SJSA1 (cell line): ENCODE data around the gene CCHCR1. TPM values are rescaled to one million over a fixed set of nuclear protein-coding genes. Genes with fewer than 3 reads are reported as not detected.
A peak's percentile ranks its signal among the peaks of the same experiment; 100 is the strongest.

ENCODE experiments used
- DNase-seq, 2 experiments: peaks; one replicate each; pipeline ENCODE4 v3.0.0-alpha.2; 2015 to 2020; ENCODE audit warnings: low spot score in 2 of 2, low read depth in 1 of 2
- H3K27ac ChIP-seq: fragments of 250-450 bp; sonication (Bioruptor Pico); 2 replicates; pipeline ENCODE4 v1.5.1; 2020; ENCODE audit warnings: mild to moderate bottlenecking, moderate library complexity
- H3K27me3 ChIP-seq: fragments of 250-450 bp; sonication (Bioruptor Pico); replicated peaks from 2 replicates; pipeline ENCODE4 v1.5.1; 2020; ENCODE audit warnings: mild to moderate bottlenecking, moderate library complexity
- H3K36me3 ChIP-seq: fragments of 250-450 bp; sonication (Bioruptor Pico); 2 replicates; pipeline ENCODE4 v1.5.1; 2020; ENCODE audit warnings: mild to moderate bottlenecking
- H3K4me1 ChIP-seq: fragments of 250-450 bp; sonication (Bioruptor Pico); replicated peaks from 2 replicates; pipeline ENCODE4 v1.6.1; 2021; ENCODE audit warnings: mild to moderate bottlenecking
- H3K4me3 ChIP-seq: fragments of 250-450 bp; sonication (Bioruptor Pico); 2 replicates; pipeline ENCODE4 v1.5.1; 2020; ENCODE audit warnings: mild to moderate bottlenecking
- H3K9me3 ChIP-seq: fragments of 250-450 bp; sonication (Bioruptor Pico); replicated peaks from 2 replicates; pipeline ENCODE4 v1.5.1; 2020; ENCODE audit warnings: mild to moderate bottlenecking
- total RNA-seq: library from RNA; depleted of rRNA; stranded (reverse); fragments of >200 nt; shearing (Covaris generic); gene quantifications from 2 replicates; pipeline ENCODE4 v1.2.3, GENCODE V29; 2014; rRNA removed

The CCHCR1 gene
- total RNA-seq, 1 experiment from 2014 or later: 39.2 TPM

GRCh38 chr6:31110825-31111582 lies 46.6 kb downstream of the CCHCR1 start:
- Histone ChIP-seq H3K4me3 (no peak overlapping the region), H3K27me3 (no peaks in the 10 kb centered on the region), H3K4me1 (peaks cover 33% of the 10 kb centered on the region), H3K9me3 (no peaks in the 10 kb centered on the region), H3K27ac (no peak overlapping the region), H3K36me3 (no peaks in the 10 kb centered on the region)
- DNase-seq: no peak

- Histone ChIP-seq H3K4me3 (no peak overlapping the region), H3K4me1 (peaks cover 9% of the 10 kb centered on the region), H3K27me3 (no peaks in the 10 kb centered on the region), H3K36me3 (no peaks in the 10 kb centered on the region), H3K27ac (no peak overlapping the region), H3K9me3 (no peaks in the 10 kb centered on the region)
- DNase-seq: no peak
Observed at GRCh38 chr6:31107052-31107451, 50.5 kb downstream of the CCHCR1 start.

- H3K36me3 ChIP-seq: no peaks in the 10 kb centered on the region
- H3K27me3 ChIP-seq: no peaks in the 10 kb centered on the region
- no peak overlapping the region for H3K27ac ChIP-seq
- H3K4me3 ChIP-seq: no peak overlapping the region
- H3K4me1 ChIP-seq: no peaks in the 10 kb centered on the region
- no peak for DNase-seq
- H3K9me3 ChIP-seq: no peaks in the 10 kb centered on the region
Observed at GRCh38 chr6:31103136-31103535, 54.5 kb downstream of the CCHCR1 start.

- no peaks in the 10 kb centered on the region for H3K36me3 ChIP-seq
- H3K4me1 ChIP-seq: peaks cover 12% of the 10 kb centered on the region
- no peaks in the 10 kb centered on the region for H3K27me3 ChIP-seq
- DNase-seq: no peak
- H3K9me3 ChIP-seq: no peaks in the 10 kb centered on the region
- H3K27ac ChIP-seq: no peak overlapping the region
- no peak overlapping the region for H3K4me3 ChIP-seq
Observed at GRCh38 chr6:31098449-31098938, 59.1 kb downstream of the CCHCR1 start.

- Histone ChIP-seq H3K36me3 (no peaks in the 10 kb centered on the region), H3K9me3 (no peaks in the 10 kb centered on the region), H3K27ac (no peak overlapping the region), H3K4me1 (peaks cover 18% of the 10 kb centered on the region), H3K27me3 (no peaks in the 10 kb centered on the region), H3K4me3 (no peak overlapping the region)
- no peak for DNase-seq
Observed at GRCh38 chr6:31096656-31097055, 60.9 kb downstream of the CCHCR1 start.

GRCh38 chr6:31096215-31096614 lies 61.4 kb downstream of the CCHCR1 start:
- Histone ChIP-seq H3K9me3 (no peaks in the 10 kb centered on the region), H3K27me3 (no peaks in the 10 kb centered on the region), H3K27ac (no peak overlapping the region), H3K4me1 (peaks cover 18% of the 10 kb centered on the region), H3K4me3 (no peak overlapping the region), H3K36me3 (no peaks in the 10 kb centered on the region)
- DNase-seq: no peak

- no peaks in the 10 kb centered on the region for H3K36me3 ChIP-seq
- H3K4me3 ChIP-seq: no peak overlapping the region
- no peaks in the 10 kb centered on the region for H3K27me3 ChIP-seq
- H3K9me3 ChIP-seq: no peaks in the 10 kb centered on the region
- DNase-seq: peak in 1 of 2 experiments; percentile 7
- no peak overlapping the region for H3K27ac ChIP-seq
- peaks cover 18% of the 10 kb centered on the region for H3K4me1 ChIP-seq
Observed at GRCh38 chr6:31094389-31094881, 63.2 kb downstream of the CCHCR1 start.

GRCh38 chr6:31092769-31093505 lies 64.7 kb downstream of the CCHCR1 start:
- no peaks in the 10 kb centered on the region for H3K9me3 ChIP-seq
- H3K27ac ChIP-seq: no peak overlapping the region
- peaks cover 18% of the 10 kb centered on the region for H3K4me1 ChIP-seq
- no peak overlapping the region for H3K4me3 ChIP-seq
- H3K27me3 ChIP-seq: no peaks in the 10 kb centered on the region
- H3K36me3 ChIP-seq: no peaks in the 10 kb centered on the region
- peak in 1 of 2 experiments; percentile 25 for DNase-seq

Other genes with a start within 250 kb of the CCHCR1 start
- gene GTF2H4, start 249.6 kb downstream of the CCHCR1 start, total RNA-seq: 13.4 and 17.7 TPM in 2 replicates
- gene VARS2, start 243.6 kb downstream of the CCHCR1 start, total RNA-seq: 21.2 and 28.9 TPM in 2 replicates
- gene SFTA2, start 225.6 kb downstream of the CCHCR1 start, total RNA-seq: not detected in 2 replicates
- gene MUCL3, start 216.8 kb downstream of the CCHCR1 start, total RNA-seq: not detected in 2 replicates
- not detected in 2 replicates for gene MUC21, start 174.1 kb downstream of the CCHCR1 start, total RNA-seq
- not detected in 2 replicates for gene MUC22, start 147.3 kb downstream of the CCHCR1 start, total RNA-seq
- gene C6orf15, start 45.2 kb downstream of the CCHCR1 start, total RNA-seq: not detected in 2 replicates
- gene PSORS1C1, start 43.0 kb downstream of the CCHCR1 start, total RNA-seq: 0.39 and 0.53 TPM in 2 replicates
- gene CDSN, start 37.4 kb downstream of the CCHCR1 start, total RNA-seq: not detected in 2 replicates
- not detected in 2 replicates for gene PSORS1C2, start 18.7 kb downstream of the CCHCR1 start, total RNA-seq
- 61.4 and 68.1 TPM in 2 replicates for gene TCF19, start 787 bp upstream of the CCHCR1 start, total RNA-seq
- not detected in 2 replicates for gene POU5F1, start 12.9 kb upstream of the CCHCR1 start, total RNA-seq
- gene HLA-C, start 114.3 kb upstream of the CCHCR1 start, total RNA-seq: 768 and 818 TPM in 2 replicates
- gene HLA-B, start 199.4 kb upstream of the CCHCR1 start, total RNA-seq: 3,537 and 4,578 TPM in 2 replicates
- gene MICA, start 245.8 kb upstream of the CCHCR1 start, total RNA-seq: 36.1 and 41.7 TPM in 2 replicates